ENCODE measurements around the gene GDAP1L1. TPM values are rescaled to one million over a fixed set of nuclear protein-coding genes. Genes with fewer than 3 reads are reported as not detected.

Gene GDAP1L1
- total and polyA plus RNA-seq, 2 donors (not counting 3 experiments of a cell fraction or from before 2014, with no cell fraction given) = not detected

- no peaks in the 10 kb centered on the region for H3K79me2 ChIP-seq (ENCODE audit: control insufficient read depth, insufficient read depth, low read length)
- H3K9ac ChIP-seq (replicated peaks; ENCODE audit: extremely low read depth, insufficient read depth, low read length) = no peak overlapping the region
- no peaks in the 10 kb centered on the region for H3K36me3 ChIP-seq (ENCODE audit: control insufficient read depth in 2 of 2, extremely low read depth in 1 of 2, insufficient read depth in 2 of 2, low read length in 2 of 2)
- no peak for TF ChIP-seq FOS (IDR thresholded peaks at IDR 0.05; ENCODE audit: borderline replicate concordance, insufficient read depth, low read length)
- no peak for TF ChIP-seq POLR2A (IDR thresholded peaks at IDR 0.05; ENCODE audit: low read depth, low read length)
- TF ChIP-seq MYC (IDR thresholded peaks at IDR 0.05; ENCODE audit: low read depth, low read length) = no peak
- TF ChIP-seq JUN (IDR thresholded peaks at IDR 0.05; ENCODE audit: borderline replicate concordance, insufficient read depth, insufficient read length, low read depth) = no peak
- TF ChIP-seq EZH2 (IDR thresholded peaks at IDR 0.05; ENCODE audit: borderline replicate concordance, low read depth, low read length, severe bottlenecking) = no peak
- CTCF ChIA-PET = no interaction called here
- FAIRE-seq (no peak), DNase-seq (ENCODE audit: low read depth, low spot score) (no peak)
- no peaks in the 10 kb centered on the region for H3K4me1 ChIP-seq (ENCODE audit: control insufficient read depth, extremely low read depth, insufficient read depth, low read length)
- dilution Hi-C loops (cut with MboI; ENCODE audit: extremely low pct_ligation_motif_present, low sequenced_read_pairs) = no loop called here
- no peak overlapping the region for H3K4me3 ChIP-seq (replicated peaks in 1 of 3; ENCODE audit: insufficient read depth in 1 of 3, low read depth in 1 of 3, low read length in 3 of 3)
- POLR2A ChIA-PET = no interaction called here
- H2AFZ ChIP-seq (ENCODE audit: low read depth, low read length) = no peak overlapping the region
- intact Hi-C loops (cut with micrococcal nuclease) = no loop called here
- H3K4me2 ChIP-seq (ENCODE audit: insufficient read depth, low read length) = no peak overlapping the region
- no peaks in the 10 kb centered on the region for H4K20me1 ChIP-seq (replicated peaks; ENCODE audit: control insufficient read depth, extremely low read depth, insufficient read depth, low read length)
- no peak overlapping the region for H3K27ac ChIP-seq (ENCODE audit: insufficient read depth, low read depth, low read length)
- BruUV-seq (replicated peaks) = no TSS peak
- H3K27me3 ChIP-seq (ENCODE audit: control insufficient read depth in 2 of 2, insufficient read depth in 2 of 2, low read length in 2 of 2) = no peaks in the 10 kb centered on the region
- H3K9me1 ChIP-seq (replicated peaks; ENCODE audit: control insufficient read depth, extremely low read depth, insufficient read depth, low read length) = no peaks in the 10 kb centered on the region
- no peaks in the 10 kb centered on the region for H3K9me3 ChIP-seq (replicated peaks; ENCODE audit: control insufficient read depth, insufficient read depth, low read length)
Measured at GRCh38 chr20:44288252-44288651, 41.1 kb downstream of the GDAP1L1 start.

DNA sequence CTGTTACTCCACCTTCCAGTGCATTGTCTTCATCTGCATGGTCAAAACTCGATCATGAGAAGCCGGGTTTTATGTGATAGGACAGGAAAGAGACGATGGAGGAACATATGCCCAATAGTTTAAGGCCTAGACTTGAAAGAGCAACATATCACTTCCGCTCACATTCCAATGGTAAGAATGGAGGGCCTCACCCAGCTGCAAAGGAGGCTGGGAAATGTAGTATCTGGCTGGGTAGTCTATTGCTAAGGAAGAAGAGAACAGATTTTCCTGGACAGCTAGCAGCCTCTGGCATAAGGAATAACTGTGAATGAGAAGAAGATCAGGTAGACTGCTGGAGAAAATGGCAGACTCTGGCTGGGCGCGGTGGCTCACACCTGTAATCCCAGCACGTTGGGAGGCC, 44.6 kb downstream of the GDAP1L1 start:
- no peak overlapping the region for H3K4me3 ChIP-seq (replicated peaks in 1 of 3; ENCODE audit: insufficient read depth in 1 of 3, low read depth in 1 of 3, low read length in 3 of 3)
- intact Hi-C loops (cut with micrococcal nuclease) = no loop called here
- H3K4me1 ChIP-seq (ENCODE audit: control insufficient read depth, extremely low read depth, insufficient read depth, low read length) = no peaks in the 10 kb centered on the region
- FAIRE-seq (no peak), DNase-seq (ENCODE audit: low read depth, low spot score) (no peak)
- no peak for TF ChIP-seq CTCF (IDR thresholded peaks at IDR 0.05; ENCODE audit: extremely low read depth in 1 of 2, insufficient read depth in 1 of 2, low read depth in 1 of 2, low read length in 2 of 2)
- no peak for TF ChIP-seq GATA2 (IDR thresholded peaks at IDR 0.05; ENCODE audit: insufficient read depth, insufficient read length, low read depth, low read length)
- no peak for TF ChIP-seq EZH2 (IDR thresholded peaks at IDR 0.05; ENCODE audit: borderline replicate concordance, low read depth, low read length, severe bottlenecking)
- TF ChIP-seq MYC (IDR thresholded peaks at IDR 0.05; ENCODE audit: low read depth, low read length) = no peak
- TF ChIP-seq POLR2AphosphoS5 (IDR thresholded peaks at IDR 0.05; ENCODE audit: insufficient read depth, low read depth, low read length) = no peak
- no peak for TF ChIP-seq FOS (IDR thresholded peaks at IDR 0.05; ENCODE audit: borderline replicate concordance, insufficient read depth, low read length)
- TF ChIP-seq JUN (IDR thresholded peaks at IDR 0.05; ENCODE audit: borderline replicate concordance, insufficient read depth, insufficient read length, low read depth) = no peak
- TF ChIP-seq POLR2A (IDR thresholded peaks at IDR 0.05; ENCODE audit: low read depth, low read length) = no peak
- TF ChIP-seq MAX (IDR thresholded peaks at IDR 0.05; ENCODE audit: insufficient read depth, insufficient read length) = no peak
- ChIA-PET CTCF (interaction anchor here (1.1 kb wide), 1 partner anchor 11 kb away, joined by 3 read pairs; no protein-coding TSS in a partner anchor), POLR2A (no interaction called here)
- H3K9me3 ChIP-seq (replicated peaks; ENCODE audit: control insufficient read depth, insufficient read depth, low read length) = no peaks in the 10 kb centered on the region
- no peaks in the 10 kb centered on the region for H3K36me3 ChIP-seq (ENCODE audit: control insufficient read depth in 2 of 2, extremely low read depth in 1 of 2, insufficient read depth in 2 of 2, low read length in 2 of 2)
- dilution Hi-C loops (cut with MboI; ENCODE audit: extremely low pct_ligation_motif_present, low sequenced_read_pairs) = no loop called here
- no peak overlapping the region for H3K27ac ChIP-seq (ENCODE audit: insufficient read depth, low read depth, low read length)
- no peak overlapping the region for H2AFZ ChIP-seq (ENCODE audit: low read depth, low read length)
- no peaks in the 10 kb centered on the region for H3K27me3 ChIP-seq (ENCODE audit: control insufficient read depth in 2 of 2, insufficient read depth in 2 of 2, low read length in 2 of 2)
- no peak overlapping the region for H3K9ac ChIP-seq (replicated peaks; ENCODE audit: extremely low read depth, insufficient read depth, low read length)
- H3K9me1 ChIP-seq (replicated peaks; ENCODE audit: control insufficient read depth, extremely low read depth, insufficient read depth, low read length) = no peaks in the 10 kb centered on the region
- H3K79me2 ChIP-seq (ENCODE audit: control insufficient read depth, insufficient read depth, low read length) = no peaks in the 10 kb centered on the region
- H3K4me2 ChIP-seq (ENCODE audit: insufficient read depth, low read length) = no peak overlapping the region
- H4K20me1 ChIP-seq (replicated peaks; ENCODE audit: control insufficient read depth, extremely low read depth, insufficient read depth, low read length) = no peaks in the 10 kb centered on the region
- no TSS peak for BruUV-seq (replicated peaks)
